Glomerular endothelial cell (primary cell): Measurements from ENCODE around the gene KNDC1. TPM values are rescaled to one million over a fixed set of nuclear protein-coding genes. Genes with fewer than 3 reads are reported as not detected.
"Not testable (repeated sequence)": the region's sequence is repeated elsewhere in the genome, so short reads cannot be mapped to it uniquely, and the experiment has no call there.

ENCODE experiments used
- DNase-seq: peaks from one replicate; pipeline ENCODE4 v3.0.0-alpha.2; 2011; ENCODE audit warnings: low read depth, low spot score; ENCODE audit errors: extremely low read depth
- total RNA-seq: library from RNA; depleted of rRNA; stranded (reverse); fragments of >200 nt; gene quantifications from 2 replicates; pipeline ENCODE4 v1.2.3, GENCODE V29; 2015

Gene KNDC1
- total RNA-seq, 1 donor from 2014 or later: not detected

GRCh38 chr10:133161486-133162109 is 1.6 kb downstream of the KNDC1 start:
- DNase-seq: no peak

- no peak for DNase-seq
Measured at GRCh38 chr10:133162178-133162909, 2.3 kb downstream of the KNDC1 start.

- no peak for DNase-seq
Measured at GRCh38 chr10:133162910-133163856, 3.2 kb downstream of the KNDC1 start.

GRCh38 chr10:133163889-133164815 is 4.1 kb downstream of the KNDC1 start:
- DNase-seq: no peak

- DNase-seq: no peak
Measured at GRCh38 chr10:133164816-133165555, 5.0 kb downstream of the KNDC1 start.

- no peak for DNase-seq
Measured at GRCh38 chr10:133165556-133166503, 5.8 kb downstream of the KNDC1 start.

GRCh38 chr10:133166504-133166827 is 6.4 kb downstream of the KNDC1 start:
- no peak for DNase-seq

- no peak for DNase-seq
Measured at GRCh38 chr10:133166828-133167692, 7.0 kb downstream of the KNDC1 start.

GRCh38 chr10:133167693-133168616 is 7.9 kb downstream of the KNDC1 start:
- no peak for DNase-seq

GRCh38 chr10:133168617-133169031 is 8.6 kb downstream of the KNDC1 start:
- DNase-seq: no peak

- no peak for DNase-seq
Measured at GRCh38 chr10:133169173-133169947, 9.3 kb downstream of the KNDC1 start.

GRCh38 chr10:133170092-133170491 is 10.1 kb downstream of the KNDC1 start:
- DNase-seq: no peak

- DNase-seq: no peak
Measured at GRCh38 chr10:133173860-133174640, 14.0 kb downstream of the KNDC1 start.

GRCh38 chr10:133174689-133175263 is 14.8 kb downstream of the KNDC1 start:
- DNase-seq: no peak

- not testable (repeated sequence) for DNase-seq
Measured at GRCh38 chr10:133175624-133176023, 15.6 kb downstream of the KNDC1 start.
